Uterus (tissue), 2 donors: ENCODE data around the gene STH.

Experiments
- POLR2A ChIP-seq, 2 donors: fragments of 450-650 bp; IDR thresholded peaks; one replicate each; pipeline ENCODE4 v1.6.1; 2016; ENCODE audit warnings: antibody characterized with exemption in 2 of 2, mild to moderate bottlenecking in 1 of 2, moderate library complexity in 1 of 2
- TF ChIP-seq, protein P1 (sequence below), 4 experiments: fragments of 200-600 bp in 2 of 4; fragments of 450-650 bp in 2 of 4; sonication (generic) in 2 of 4; IDR thresholded peaks; one replicate each; pipeline ENCODE4 v1.5.1; 2016 to 2019; ENCODE audit warnings: antibody characterized with exemption in 4 of 4, mild to moderate bottlenecking in 2 of 4, moderate library complexity in 1 of 4

DNA sequence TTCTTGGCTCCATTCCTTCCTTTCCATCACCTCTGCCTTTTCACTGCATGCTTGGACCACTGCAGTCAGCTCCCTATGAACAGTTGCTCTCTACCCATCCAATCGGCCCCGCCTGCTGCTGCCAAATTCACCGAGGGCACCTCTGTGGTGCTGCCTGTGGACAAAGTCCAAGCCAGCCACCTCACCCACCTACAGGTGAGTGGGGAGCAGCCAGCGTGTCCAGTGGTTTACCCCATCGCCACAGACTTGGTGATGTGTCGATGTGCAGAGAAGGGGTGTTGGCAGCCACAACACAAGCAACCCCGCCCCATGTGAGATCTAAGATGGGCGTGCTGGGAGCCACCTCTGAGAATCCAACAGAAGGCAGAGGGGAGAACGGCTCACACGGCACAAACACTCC lies 43.7 kb upstream of the STH start:
- TF ChIP-seq, protein P1, sequence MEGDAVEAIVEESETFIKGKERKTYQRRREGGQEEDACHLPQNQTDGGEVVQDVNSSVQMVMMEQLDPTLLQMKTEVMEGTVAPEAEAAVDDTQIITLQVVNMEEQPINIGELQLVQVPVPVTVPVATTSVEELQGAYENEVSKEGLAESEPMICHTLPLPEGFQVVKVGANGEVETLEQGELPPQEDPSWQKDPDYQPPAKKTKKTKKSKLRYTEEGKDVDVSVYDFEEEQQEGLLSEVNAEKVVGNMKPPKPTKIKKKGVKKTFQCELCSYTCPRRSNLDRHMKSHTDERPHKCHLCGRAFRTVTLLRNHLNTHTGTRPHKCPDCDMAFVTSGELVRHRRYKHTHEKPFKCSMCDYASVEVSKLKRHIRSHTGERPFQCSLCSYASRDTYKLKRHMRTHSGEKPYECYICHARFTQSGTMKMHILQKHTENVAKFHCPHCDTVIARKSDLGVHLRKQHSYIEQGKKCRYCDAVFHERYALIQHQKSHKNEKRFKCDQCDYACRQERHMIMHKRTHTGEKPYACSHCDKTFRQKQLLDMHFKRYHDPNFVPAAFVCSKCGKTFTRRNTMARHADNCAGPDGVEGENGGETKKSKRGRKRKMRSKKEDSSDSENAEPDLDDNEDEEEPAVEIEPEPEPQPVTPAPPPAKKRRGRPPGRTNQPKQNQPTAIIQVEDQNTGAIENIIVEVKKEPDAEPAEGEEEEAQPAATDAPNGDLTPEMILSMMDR (IDR thresholded peaks at IDR 0.05) = no peak
- no peak for TF ChIP-seq POLR2A (IDR thresholded peaks at IDR 0.05)
